GM21390 (cell line): Measurements from ENCODE around the gene AGAP1.
"Not testable (repeated sequence)": the region's sequence is repeated elsewhere in the genome, so short reads cannot be mapped to it uniquely, and the experiment has no call there.

Experiments
- ATAC-seq: cut with Tn5 transposase; IDR thresholded peaks from one replicate; pipeline ENCODE4 v1.9.1; 2021; ENCODE audit not compliant: unreplicated experiment

AGAP1 gene

DNA sequence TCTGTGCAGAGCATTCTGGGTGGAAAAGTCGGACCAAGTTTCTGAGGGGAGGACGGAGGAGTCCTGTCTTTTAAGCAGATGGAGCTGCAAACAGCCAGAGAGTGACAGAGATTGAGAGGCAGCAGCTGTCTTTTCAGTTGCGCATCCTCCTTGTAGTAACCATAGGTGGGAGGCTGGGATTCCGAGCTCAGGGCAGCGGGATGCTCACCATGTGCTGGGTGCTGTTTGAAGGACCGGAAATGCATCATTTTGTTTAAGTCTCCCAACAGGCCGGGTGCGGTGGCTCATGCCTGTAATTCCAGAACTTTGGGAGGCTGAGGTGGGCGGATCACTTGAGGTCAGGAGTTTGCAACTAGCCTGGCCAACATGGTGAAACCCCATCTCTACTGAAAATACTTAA lies 93.4 kb downstream of the AGAP1 start:
- ATAC-seq = no peak

DNA sequence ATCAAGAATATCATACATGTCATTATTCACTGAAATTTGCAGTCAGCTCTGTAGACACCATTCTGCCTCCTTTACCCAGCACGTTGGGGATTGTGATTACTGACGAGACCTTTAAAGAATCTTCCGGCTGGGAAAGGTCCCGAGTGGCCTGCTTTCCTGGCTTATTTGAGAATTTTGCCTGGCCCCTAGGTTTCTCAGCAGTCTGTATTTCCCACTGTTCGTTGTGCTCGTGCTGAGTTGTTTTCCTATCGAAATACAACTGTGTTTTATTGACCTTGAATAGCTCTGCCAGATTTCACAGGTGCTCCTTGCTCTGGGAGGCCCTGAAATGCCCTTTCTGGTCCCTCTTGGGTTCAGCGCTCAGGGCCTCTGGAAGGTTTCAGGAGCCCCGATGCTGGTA lies 94.9 kb downstream of the AGAP1 start:
- no peak for ATAC-seq

DNA sequence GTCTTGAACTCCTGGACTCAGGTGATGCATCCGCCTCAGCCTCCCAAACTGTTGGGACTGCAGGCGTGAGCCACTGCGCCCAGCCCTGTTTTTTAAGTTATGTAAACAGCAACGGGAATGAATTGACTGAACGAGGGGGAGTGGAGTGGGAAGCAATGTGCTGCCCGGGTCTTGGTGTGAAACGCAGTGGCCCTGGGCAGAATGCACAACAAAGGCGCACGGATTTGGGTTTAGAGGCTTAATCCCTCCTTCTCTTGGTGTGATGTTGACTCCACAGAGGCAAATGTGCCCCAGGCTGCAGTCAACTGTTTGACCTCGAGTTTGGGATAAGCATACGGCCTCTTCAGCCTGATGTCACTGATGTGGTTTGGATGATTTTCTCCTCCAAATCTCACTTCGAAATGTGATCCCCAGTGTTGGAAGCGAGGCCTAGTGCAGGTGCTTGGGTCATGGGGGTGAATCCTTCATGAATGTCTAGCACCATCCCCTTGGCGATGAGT lies 97.4 kb downstream of the AGAP1 start:
- ATAC-seq = no peak

DNA sequence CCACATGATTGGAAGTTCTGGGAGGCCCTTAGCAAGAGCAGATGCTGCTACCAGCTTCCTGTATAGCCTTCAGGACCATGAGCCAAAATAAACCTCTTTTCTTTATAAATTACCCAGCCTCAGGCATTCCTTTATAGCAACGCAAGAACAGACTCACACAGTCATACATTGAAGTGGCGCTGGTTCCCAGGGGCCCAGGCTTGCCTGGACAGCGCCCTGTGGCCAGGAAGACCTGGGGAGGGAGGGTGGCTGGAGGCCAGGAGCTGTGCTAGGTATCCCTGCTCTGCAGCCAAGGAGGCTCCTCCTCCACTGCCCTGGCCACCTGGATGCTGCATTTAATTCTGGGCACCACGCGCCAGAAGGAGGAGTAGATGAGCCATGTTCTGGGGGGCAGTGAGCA lies 98.1 kb downstream of the AGAP1 start:
- no peak for ATAC-seq

DNA sequence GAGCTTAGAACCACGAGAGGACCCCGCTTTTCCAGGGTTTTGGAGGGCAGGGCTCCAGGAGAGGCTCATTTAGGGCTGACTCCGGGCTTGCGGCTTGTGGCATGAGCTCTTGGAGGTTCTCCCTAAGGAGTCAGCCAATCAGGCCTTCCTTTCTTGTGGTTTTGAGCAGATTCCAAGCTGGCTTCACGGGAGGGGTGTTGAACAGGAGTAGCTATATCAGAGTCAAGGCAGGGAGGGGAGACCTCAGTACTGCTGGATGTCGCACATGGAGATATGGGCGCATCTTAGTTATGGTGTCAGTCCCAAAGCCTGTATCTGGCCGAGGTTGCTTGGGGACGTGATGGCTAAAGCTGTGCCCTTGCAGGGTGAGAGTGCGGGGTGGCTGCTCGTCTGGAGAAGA lies 98.6 kb downstream of the AGAP1 start:
- no peak for ATAC-seq

DNA sequence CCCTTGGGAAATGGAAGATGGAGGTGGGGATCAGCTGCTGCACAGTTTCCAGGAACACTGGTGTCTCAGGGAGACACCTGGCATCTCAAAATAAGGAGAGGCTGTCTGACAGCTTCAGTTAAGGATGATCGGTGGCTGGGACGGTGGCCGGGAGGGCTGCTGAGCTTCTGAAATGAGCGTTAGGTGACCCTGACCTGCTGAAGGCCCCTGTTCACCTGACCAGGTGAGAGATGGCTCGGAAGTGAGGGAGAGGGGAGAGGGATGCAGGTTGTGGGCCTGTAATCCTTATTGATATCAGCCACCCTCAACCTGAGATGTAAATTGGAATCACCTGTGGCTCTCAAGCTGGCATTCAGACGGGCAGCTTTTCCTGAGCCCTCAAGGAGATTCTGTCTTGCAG lies 99.0 kb downstream of the AGAP1 start:
- no peak for ATAC-seq

DNA sequence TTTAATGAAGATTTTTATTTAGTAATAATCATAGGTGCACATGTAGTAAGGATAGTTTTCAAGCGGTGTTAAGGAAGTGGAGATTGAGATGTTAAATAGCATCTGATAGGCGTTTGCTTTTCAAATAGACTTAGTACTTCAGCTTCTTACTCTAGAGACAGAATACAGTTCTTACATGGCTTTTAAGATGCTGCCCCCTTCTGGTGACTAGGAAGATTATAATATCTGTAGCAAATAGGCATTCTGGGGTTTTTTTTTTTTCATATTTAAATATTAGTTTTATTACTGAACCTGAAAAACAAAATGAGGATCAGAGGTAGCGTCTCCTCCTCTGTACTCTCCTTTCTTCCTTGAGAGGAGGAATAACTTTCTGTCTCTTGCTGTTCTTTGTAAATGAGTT lies 100.2 kb downstream of the AGAP1 start:
- ATAC-seq = no peak

DNA sequence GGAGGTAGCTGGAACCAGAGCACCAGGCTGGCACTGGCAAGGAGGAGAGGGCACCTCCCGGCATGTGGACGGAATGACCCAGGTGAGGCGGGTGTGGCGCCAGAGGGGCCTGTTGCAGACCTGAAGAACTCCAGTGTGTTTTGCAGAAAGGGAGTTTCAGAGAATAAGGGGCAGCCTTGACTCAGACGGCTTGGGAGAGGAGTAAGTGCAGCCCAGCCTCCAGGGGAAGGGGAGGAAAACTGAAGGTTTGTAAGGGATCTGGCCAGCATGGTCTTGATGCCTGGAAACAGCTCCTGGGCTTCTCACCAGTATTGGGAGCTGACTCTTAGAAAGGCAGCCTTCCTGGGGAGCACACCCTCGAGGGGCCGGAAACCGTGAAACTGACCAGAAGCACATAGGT lies 101.1 kb downstream of the AGAP1 start:
- ATAC-seq = no peak

DNA sequence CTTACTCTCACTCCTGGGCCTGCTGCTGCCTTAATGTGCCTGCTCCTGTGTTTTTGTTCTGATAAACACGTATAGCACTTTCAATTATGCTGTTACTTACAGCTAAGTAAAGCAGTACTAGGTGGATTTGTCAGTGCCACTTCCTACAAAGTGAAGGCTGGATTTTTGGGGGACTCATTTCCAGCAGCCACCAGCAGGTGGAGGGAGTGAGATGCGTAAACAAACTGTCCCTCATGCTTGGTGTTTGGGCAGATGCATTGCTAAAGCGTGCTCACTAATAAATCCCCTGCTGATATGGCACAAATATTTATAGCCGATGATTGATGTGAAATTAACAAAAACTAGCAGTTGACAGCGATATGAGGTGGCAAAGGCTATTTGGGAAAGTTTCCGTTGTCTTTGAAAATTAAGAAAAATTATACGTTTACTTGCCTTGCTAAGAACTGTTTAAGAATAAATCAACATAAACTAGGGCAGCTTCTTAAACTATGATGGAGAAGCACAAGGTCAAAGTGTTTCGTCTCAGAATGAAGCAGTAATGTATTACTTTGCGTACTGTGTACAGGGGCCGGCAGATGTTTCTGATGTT lies 101.7 kb downstream of the AGAP1 start:
- ATAC-seq = no peak

DNA sequence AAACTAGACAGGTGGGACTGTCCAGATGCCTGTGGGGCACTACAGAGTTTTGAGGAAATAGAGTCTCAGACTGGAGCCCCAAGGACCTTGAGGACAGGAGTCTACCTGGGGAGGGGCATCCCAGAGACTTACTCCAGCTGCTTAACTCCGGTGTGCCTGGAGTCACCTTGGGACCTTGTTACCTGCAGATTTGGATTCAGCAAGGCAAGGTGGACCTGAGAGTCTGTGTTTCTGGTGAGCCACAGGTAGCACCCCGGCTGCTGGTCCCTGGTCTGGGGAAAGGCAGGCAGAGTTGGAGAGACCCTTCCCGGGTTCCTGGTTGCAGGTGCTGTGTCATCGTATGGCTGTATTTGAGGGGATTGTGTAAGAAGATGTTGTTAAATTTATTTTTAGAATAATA lies 102.4 kb downstream of the AGAP1 start:
- no peak for ATAC-seq

DNA sequence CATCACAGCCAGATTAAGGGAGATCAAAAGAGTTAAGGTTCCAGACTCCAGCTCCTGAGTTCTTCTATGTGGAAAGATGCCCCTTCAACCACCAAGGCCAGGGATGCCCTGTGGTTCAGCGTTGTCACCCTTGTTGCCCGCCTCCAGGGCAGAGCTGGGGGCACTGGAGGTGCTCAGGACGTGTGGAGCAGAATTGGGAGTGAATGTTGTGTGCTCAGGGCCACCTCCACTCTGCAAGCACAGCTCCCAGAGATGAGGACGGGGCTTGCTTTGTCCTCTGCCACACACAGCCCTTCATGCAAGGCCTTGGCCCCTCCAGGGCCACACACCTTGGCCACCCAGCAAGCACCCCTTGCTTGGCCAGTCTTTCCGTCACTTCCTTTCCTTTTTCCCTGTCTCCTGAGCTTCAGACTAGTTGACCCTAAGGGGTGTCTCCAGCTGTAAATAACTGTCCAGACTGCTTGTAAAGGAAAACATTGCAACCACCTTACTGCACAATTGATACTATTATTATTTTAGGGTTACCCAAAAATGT lies 103.3 kb downstream of the AGAP1 start:
- ATAC-seq = no peak

DNA sequence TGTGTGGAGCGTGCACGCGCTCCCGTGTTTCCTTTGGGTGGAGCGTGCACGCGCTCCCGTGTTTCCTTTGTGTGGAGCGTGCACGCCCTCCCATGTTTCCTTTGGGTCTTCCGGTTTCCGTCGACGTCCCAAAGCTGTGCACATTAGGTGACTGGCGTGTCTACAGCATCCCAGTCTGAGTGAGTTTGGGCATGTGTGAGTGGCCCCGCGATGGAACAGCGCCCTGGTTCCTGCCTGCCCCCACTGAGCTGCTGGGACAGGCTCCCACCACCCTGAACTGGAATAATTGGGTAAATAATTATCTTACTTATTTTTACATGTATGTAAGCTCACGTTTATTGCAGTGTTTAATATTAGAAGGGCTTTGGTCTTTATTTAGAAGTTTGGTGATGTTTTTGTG lies 104.2 kb downstream of the AGAP1 start:
- ATAC-seq = no peak

DNA sequence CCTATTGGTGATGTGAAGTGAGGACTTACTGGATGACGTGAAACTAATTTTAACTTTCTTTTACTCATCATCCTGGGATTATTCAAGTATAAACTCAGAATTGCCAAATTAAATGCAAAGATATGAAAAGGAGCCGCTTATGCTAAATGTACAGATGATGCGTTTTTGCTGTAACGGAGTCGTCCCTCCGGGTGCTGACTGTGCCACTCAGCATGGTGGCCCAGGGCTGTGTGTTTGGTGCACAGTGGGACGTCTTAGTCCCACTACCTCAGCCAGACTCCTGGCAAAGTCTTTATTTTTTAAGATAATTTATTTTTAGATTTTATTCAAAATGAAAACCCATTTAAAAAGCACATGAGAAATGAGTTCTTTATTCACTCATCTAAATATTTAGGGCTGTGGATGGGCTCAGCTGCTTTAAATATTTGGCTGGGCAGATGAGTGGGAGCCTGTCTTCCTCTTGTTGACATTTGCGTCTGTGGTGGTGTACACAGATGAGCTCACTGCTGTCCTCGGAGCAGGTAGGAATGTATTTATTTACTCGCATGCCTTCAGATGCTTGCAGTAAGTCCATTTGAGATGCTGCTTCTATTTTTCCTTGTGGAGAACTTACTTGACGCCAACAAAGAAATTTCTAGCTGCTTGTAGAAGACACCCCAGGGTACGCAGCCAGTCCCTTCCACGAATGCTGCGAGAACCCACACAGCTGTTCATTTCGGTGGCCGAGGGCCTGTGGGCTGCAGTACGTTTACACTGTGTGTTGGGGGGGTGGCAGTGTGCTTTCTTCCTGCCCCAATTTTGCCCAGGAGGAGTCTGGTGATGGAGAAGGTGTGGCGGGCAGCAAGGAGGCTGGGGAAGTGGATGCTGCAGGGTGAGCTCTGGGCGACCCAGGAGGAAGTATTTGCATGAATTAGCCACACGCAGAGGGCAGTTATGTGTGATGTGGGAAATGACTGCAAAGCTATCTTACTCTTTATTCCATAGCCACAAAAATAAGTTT lies 105.0 kb downstream of the AGAP1 start:
- no peak for ATAC-seq

DNA sequence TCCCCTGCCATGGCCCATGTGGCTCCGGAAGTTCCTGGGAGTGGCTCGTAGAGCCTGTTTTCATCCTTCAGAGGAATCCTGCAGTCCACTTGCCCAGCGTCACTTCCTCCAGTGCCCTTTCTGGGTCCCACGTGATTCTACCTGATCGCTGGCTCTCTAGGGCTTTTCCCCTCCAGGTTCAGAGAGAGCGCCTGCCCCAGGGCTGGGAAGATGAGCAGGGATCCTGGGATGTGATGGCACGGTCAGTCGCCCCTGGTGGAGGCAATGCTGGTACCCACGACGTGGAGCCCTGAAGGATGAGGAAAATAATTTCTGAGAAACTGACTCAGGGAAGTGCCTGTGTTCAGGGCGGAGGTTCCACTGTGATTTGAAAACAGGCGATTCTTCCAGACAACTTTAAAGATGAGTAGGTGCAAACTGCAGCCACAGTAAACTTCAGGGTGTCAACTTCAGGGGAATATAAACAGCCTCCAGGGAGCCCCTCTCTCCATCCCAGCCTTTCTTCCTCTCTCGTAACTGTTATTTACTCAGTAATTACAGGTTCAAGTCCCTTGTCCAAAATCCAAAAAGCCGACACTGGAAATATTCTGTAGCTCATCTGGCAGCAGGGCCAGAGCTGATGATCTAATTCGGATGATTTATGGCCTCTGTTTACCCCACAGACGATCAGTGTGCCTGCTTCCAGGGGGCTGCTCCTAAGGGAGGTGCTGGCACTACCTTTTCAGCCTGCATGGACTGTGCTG lies 105.9 kb downstream of the AGAP1 start:
- no peak for ATAC-seq

DNA sequence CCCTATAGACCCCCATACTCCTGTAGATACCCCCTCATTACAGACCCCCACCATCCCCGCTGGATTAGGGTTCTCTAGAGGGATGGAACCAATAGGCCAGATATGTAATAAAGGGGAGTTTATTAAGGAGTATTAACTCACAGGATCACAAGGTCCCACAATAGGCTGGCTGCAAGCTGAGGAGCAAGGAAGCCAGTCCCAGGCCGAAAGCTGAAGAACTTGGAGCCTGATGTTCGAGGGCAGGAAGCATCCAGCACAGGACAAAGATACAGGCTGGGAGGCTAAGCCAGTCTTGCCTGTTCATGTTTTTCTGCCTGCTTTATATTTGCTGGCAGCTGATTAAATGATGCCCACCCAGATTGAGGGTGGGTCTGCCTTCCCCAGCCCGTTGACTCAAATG lies 106.6 kb downstream of the AGAP1 start:
- no peak for ATAC-seq

DNA sequence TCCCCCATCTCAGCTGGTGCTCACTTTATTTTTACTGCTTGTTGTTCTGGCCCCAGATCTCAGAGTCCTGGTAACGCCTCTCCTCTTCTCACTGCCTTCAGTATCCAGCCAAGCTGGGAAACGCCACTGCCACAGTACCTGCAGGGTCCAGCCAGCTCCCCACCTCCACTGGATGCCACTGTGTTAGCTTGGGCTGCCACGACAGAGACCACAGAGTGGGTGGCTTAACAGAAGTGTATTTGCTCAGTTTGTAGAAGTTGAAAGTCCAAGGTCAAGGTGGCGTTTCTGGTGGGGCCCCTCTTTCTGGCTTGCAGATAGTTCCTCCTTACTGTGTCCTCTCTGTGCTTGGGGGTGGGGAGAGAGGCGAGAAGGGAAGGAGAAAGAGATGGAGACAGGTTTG lies 107.1 kb downstream of the AGAP1 start:
- no peak for ATAC-seq

DNA sequence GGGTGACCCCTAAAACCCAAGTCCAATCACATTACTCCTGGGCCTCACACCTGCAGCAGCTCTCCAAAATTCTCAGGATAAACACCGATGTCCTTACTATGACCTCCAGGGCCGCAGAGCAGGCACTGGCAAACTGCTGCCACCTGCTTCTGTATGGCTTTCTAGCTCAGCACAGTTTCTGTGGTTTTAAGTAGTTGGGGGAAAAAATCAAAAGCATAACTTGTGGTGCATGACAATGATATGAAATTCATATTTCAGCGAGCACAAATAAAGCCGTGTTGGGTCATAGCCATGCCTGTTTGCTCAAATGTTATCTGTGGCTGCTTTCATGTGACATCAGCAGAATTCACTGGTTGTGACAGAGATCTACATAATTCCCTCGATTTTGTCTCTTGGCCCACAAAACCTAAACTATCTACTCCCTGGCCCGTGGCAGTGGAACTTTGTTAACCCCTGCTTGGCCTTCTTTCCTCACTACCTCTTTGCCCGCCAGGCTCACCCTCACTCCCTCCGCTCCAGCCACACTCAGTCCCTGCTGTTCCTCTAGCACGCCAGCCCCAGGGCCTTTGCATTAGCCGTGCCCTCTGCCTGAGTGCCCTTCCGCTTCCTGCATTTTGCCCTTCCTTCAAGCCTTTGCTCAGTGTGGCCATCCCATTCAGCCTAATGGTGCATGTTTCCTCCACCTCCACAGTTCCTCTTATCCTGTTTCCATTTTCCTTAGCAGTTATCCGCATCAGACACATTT lies 108.3 kb downstream of the AGAP1 start:
- ATAC-seq = no peak

DNA sequence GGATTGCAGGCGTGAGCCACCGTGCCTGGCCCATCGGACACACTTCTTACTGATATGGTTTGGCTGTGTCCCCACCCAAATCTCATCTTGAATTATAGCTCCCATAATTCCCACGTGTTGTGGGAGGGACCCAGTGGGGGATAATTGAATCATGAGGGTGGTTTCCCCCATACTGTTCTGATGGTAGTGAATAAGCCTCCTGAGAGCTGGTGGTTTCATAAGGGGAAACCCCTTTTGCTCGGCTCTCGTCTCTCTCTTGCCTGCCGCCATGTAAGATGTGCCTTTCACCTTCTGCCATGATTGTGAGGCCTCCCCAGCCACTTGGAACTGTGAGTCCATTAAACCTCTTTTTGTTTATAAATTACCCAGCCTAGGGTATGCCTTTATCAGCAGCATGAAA lies 109.1 kb downstream of the AGAP1 start:
- not testable (repeated sequence) for ATAC-seq

DNA sequence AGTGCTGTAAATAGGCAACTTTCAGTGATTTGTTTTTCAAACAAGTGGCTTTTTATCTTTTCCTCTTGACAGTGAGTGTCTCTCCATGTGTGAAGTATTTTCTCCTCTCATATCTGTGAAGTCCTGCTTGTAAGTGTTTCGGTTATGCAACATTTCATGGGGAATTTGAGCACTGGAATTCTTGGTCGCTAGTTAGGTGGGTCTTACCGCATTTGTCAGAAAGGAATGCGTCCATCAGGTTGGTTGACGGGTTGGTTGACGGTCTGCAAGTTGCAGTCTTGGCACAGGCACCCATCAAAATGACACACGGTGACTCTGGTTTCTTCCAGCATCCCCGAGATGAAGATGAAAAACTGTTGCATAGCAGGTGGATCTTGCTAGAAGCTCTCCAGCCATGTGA lies 109.8 kb downstream of the AGAP1 start:
- ATAC-seq = no peak

DNA sequence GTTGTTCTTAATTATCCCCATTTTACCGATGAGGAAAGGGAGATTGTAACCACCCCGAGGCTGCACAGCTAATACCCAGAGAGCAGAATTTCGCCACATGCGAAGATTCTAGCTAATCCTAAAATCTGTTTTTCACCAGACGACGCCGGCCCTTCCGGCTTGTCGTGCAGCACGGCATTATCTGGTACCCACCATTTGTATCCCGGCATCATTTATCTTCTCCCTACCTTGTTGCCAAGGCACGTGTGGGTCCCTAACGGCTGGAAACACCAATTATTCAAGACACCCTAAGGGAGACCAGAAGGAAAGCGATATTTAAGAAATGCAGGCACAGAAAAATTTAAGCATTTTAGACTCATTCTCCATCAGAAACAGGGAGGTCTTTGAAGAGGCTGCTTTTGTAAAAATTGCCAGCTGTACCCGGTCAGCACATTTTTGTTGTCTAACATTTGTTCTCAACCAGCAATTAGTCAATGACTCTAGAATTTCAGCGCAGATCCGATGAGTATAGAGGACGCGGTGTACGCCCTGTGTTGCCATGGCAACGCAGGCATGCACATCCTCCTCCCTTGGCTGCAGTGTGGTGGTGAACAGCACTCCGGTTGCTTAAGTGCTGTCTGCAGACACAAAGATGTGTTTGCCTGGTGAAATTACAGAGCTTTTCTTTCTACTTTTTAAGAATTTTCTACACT lies 111.6 kb downstream of the AGAP1 start:
- ATAC-seq = no peak
